ENCODE measurements around the gene CSPG4. TPM values are rescaled to one million over a fixed set of nuclear protein-coding genes. Genes with fewer than 3 reads are reported as not detected.

The CSPG4 gene
- total and polyA plus RNA-seq, 9 of the 15 experiments (the other 6 are each of a cell fraction or from before 2014, with no cell fraction given) = under 0.01 to 0.07 (median 0.04) TPM; not detected in 5

- TF ChIP-seq TEAD1 (CRISPR knock-in tag; IDR thresholded peaks at IDR 0.05) (peak; percentile 50 to 59; a peak in 2 of 4 replicates), SLC30A9 (CRISPR knock-in tag; IDR thresholded peaks at IDR 0.05) (no peak), MBD2 (IDR thresholded peaks at IDR 0.05; ENCODE audit: borderline replicate concordance, low read depth) (peak; percentile 67; the same call in 1 of the 2 replicates), ZNF311 (CRISPR knock-in tag; IDR thresholded peaks at IDR 0.05) (no peak), TAF9B (IDR thresholded peaks at IDR 0.05; ENCODE audit: partially characterized antibody) (peak; percentile 46), HMG20B (CRISPR knock-in tag; IDR thresholded peaks at IDR 0.05) (0 out of 2 replicates have a peak, but pooled peaks have one; percentile 57), ARID1B (IDR thresholded peaks at IDR 0.05) (peak; percentile 28; the same call in 1 of the 2 replicates), MEIS2 (IDR thresholded peaks at IDR 0.05; ENCODE audit: partially characterized antibody) (peak; percentile 9), NFE2L1 (tag; IDR thresholded peaks at IDR 0.05; ENCODE audit: borderline replicate concordance, low read depth) (no peak), TRIM24 (IDR thresholded peaks at IDR 0.05) (peak in 1 of 2 experiments; percentile 56; a peak in 1 of 4 replicates), TAF1 (IDR thresholded peaks at IDR 0.05; ENCODE audit: control insufficient read depth, extremely low read depth, insufficient read depth, low read length, severe bottlenecking) (peak; percentile 75), PML (IDR thresholded peaks at IDR 0.05; ENCODE audit: low read length) (peak; percentile 35), SETDB1 (IDR thresholded peaks at IDR 0.05; ENCODE audit: low read length) (no peak), POLR2A (conservative IDR thresholded peaks at IDR 0.05) (peak; percentile 92), ZBTB2 (IDR thresholded peaks at IDR 0.05) (peak; percentile 65; the same call in 1 of the 2 replicates), FOXM1 (IDR thresholded peaks at IDR 0.05; ENCODE audit: low read depth) (peak; percentile 84), FOXM1 (CRISPR knock-in tag; IDR thresholded peaks at IDR 0.05; ENCODE audit: low read depth) (peak; percentile 62; the same call in 1 of the 2 replicates), DPF2 (IDR thresholded peaks at IDR 0.05) (0 out of 2 replicates have a peak, but pooled peaks have one; percentile 29), ESRRA (IDR thresholded peaks at IDR 0.05; ENCODE audit: borderline replicate concordance, low read depth) (peak; percentile 61), EP400 (IDR thresholded peaks at IDR 0.05) (peak; percentile 86), ZNF133 (CRISPR knock-in tag; IDR thresholded peaks at IDR 0.05) (no peak), ZNF274 (IDR thresholded peaks at IDR 0.05; ENCODE audit: borderline replicate concordance, low read depth, low read length) (no peak; the same call in 1 of the 2 replicates), JUND (IDR thresholded peaks at IDR 0.05; ENCODE audit: borderline replicate concordance, low read depth, low read length) (peak; percentile 61; the same call in 1 of the 2 replicates), JUND (tag; IDR thresholded peaks at IDR 0.05; ENCODE audit: borderline replicate concordance, low read depth, low read length) (no peak; the same call in 2 of the 3 replicates), ATF6 (CRISPR knock-in tag; IDR thresholded peaks at IDR 0.05) (0 out of 2 replicates have a peak, but pooled peaks have one; percentile 63), NFE2 (IDR thresholded peaks at IDR 0.05; ENCODE audit: low read depth) (peak; percentile 61; the same call in 1 of the 2 replicates), GATAD2A (IDR thresholded peaks at IDR 0.05) (peak; percentile 83; the same call in 1 of the 2 replicates), CTBP1 (IDR thresholded peaks at IDR 0.05; ENCODE audit: borderline replicate concordance) (peak; percentile 73)
Observed at GRCh38 chr15:75625542-75626347, 86.9 kb downstream of the CSPG4 start, which contains the start of gene SNUPN (continued).
